H1 (cell line): ENCODE measurements around the gene GPBP1. TPM values are rescaled to one million over a fixed set of nuclear protein-coding genes. Genes with fewer than 3 reads are reported as not detected.

ENCODE experiments used
- CTCF ChIA-PET: fragments of 300-600 bp; sonication (Branson Sonifier 250); formaldehyde crosslinking; loops from one replicate; lab custom pipeline; 2021; ENCODE audit not compliant: partially characterized antibody; lab: Charles Lee
- POLR2A ChIA-PET: fragments of 300-600 bp; sonication (Branson Sonifier 250); formaldehyde crosslinking; loops from one replicate; lab custom pipeline; 2021; ENCODE audit warnings: inconsistent platforms; ENCODE audit not compliant: partially characterized antibody; lab: Charles Lee
- DNase-seq, 2 experiments: peaks; one replicate each; pipeline versions ENCODE4 v3.0.0 to v3.0.0-alpha.2; 2010 to 2022; ENCODE audit warnings: low spot score in 2 of 2, low read depth in 1 of 2, mixed read lengths in 1 of 2
- FAIRE-seq: peaks from 2 replicates; lab custom pipeline; 2011; peaks lifted over from hg19 to GRCh38; lab: Jason Lieb, UNC
- H2AFZ ChIP-seq: 2 replicates; pipeline ENCODE4 v1.8.1; 2012; ENCODE audit warnings: low read length, inconsistent platforms
- H2AK5ac ChIP-seq: 2 replicates; pipeline ENCODE4 v1.6.1; 2013; ENCODE audit warnings: low read depth, low read length
- H2BK120ac ChIP-seq: replicated peaks from 2 replicates; pipeline ENCODE3; 2013; ENCODE audit warnings: low read depth, low read length, inconsistent platforms
- H2BK12ac ChIP-seq: 2 replicates; pipeline ENCODE4 v1.6.1; 2013; ENCODE audit warnings: low read depth, low read length
- H2BK15ac ChIP-seq: 2 replicates; pipeline ENCODE4 v1.6.1; 2013; ENCODE audit warnings: low read length
- H2BK20ac ChIP-seq: 2 replicates; pipeline ENCODE4 v1.6.1; 2013; ENCODE audit warnings: low read length
- H2BK5ac ChIP-seq: 2 replicates; pipeline ENCODE4 v1.6.1; 2013; ENCODE audit warnings: low read depth, low read length
- H3K14ac ChIP-seq: 2 replicates; pipeline ENCODE4 v1.6.1; 2013; ENCODE audit warnings: inconsistent platforms; ENCODE audit not compliant: insufficient read length
- H3K18ac ChIP-seq: 2 replicates; pipeline ENCODE4 v1.6.1; 2013; ENCODE audit warnings: low read length; ENCODE audit errors: extremely low read depth
- H3K23ac ChIP-seq: 2 replicates; pipeline ENCODE4 v1.6.1; 2013; ENCODE audit warnings: inconsistent platforms; ENCODE audit not compliant: insufficient read length
- H3K23me2 ChIP-seq: 2 replicates; pipeline ENCODE4 v1.6.1; 2013; ENCODE audit warnings: low read depth, low read length
- H3K27ac ChIP-seq: 2 replicates; pipeline ENCODE4 v1.6.1; 2011; ENCODE audit warnings: low read depth, low read length, inconsistent platforms
- H3K27me3 ChIP-seq, 4 experiments: replicated peaks in 1 of 4; 1 replicate in 1 of 4; 2 replicates in 3 of 4; pipeline versions ENCODE4 v1.6.1 to v1.8.1; 2011 to 2013; ENCODE audit warnings: low read length in 3 of 4, mild to moderate bottlenecking in 3 of 4, inconsistent platforms in 2 of 4, mixed read lengths in 2 of 4, moderate library complexity in 1 of 4; ENCODE audit not compliant: control insufficient read depth in 3 of 4, insufficient read depth in 3 of 4; ENCODE audit errors: extremely low read depth in 1 of 4
- H3K36me3 ChIP-seq, 4 experiments: 2 replicates each; pipeline versions ENCODE4 v1.6.1 to v1.8.1; 2011 to 2013; ENCODE audit warnings: mild to moderate bottlenecking in 4 of 4, low read length in 3 of 4, moderate library complexity in 2 of 4, control low read depth in 1 of 4, inconsistent platforms in 1 of 4; ENCODE audit not compliant: insufficient read depth in 4 of 4, control insufficient read depth in 2 of 4
- H3K4ac ChIP-seq: replicated peaks from 2 replicates; pipeline ENCODE3; 2013; ENCODE audit warnings: low read length, low read depth, mixed read lengths, inconsistent platforms; ENCODE audit not compliant: insufficient read length
- H3K4me1 ChIP-seq, 4 experiments: replicated peaks in 1 of 4; 1 replicate in 1 of 4; 2 replicates in 3 of 4; pipeline versions ENCODE4 v1.6.1 to v1.8.1; 2011 to 2013; ENCODE audit warnings: low read length in 3 of 4, inconsistent platforms in 2 of 4, mixed read lengths in 1 of 4; ENCODE audit not compliant: insufficient read depth in 4 of 4, control insufficient read depth in 3 of 4
- H3K4me2 ChIP-seq, 2 experiments: 2 replicates each; pipeline versions ENCODE4 v1.6.1 to v1.8.1; 2011 to 2013; ENCODE audit warnings: low read depth in 2 of 2, low read length in 2 of 2, control low read depth in 1 of 2, inconsistent platforms in 1 of 2, mild to moderate bottlenecking in 1 of 2; ENCODE audit not compliant: insufficient read depth in 1 of 2
- H3K4me3 ChIP-seq, 4 experiments: fragments of 200-600, 300-600 bp in 1 of 4; sonication (generic), shearing (Covaris generic), sonication (Bioruptor Twin) in 1 of 4; 2 replicates each; pipeline versions ENCODE4 v1.5.1 to v1.8.1; 2011 to 2016; ENCODE audit warnings: low read length in 4 of 4, low read depth in 3 of 4, control low read depth in 2 of 4, inconsistent platforms in 2 of 4, mild to moderate bottlenecking in 2 of 4, mixed read lengths in 1 of 4, moderate library complexity in 1 of 4; ENCODE audit not compliant: insufficient read depth in 2 of 4; ENCODE audit errors: extremely low read depth in 1 of 4
- H3K56ac ChIP-seq: replicated peaks from 2 replicates; pipeline ENCODE3; 2013; ENCODE audit warnings: low read depth, mild to moderate bottlenecking, mixed read lengths, low read length, inconsistent platforms; ENCODE audit not compliant: insufficient read length
- H3K79me1 ChIP-seq: 2 replicates; pipeline ENCODE4 v1.6.1; 2013; ENCODE audit warnings: low read depth, low read length, control low read depth
- H3K79me2 ChIP-seq, 2 experiments: 2 replicates each; pipeline versions ENCODE4 v1.6.1 to v1.8.1; 2012 to 2013; ENCODE audit warnings: low read length in 2 of 2, mild to moderate bottlenecking in 2 of 2, inconsistent platforms in 1 of 2; ENCODE audit not compliant: insufficient read depth in 2 of 2, control insufficient read depth in 1 of 2
- H3K9ac ChIP-seq, 4 experiments: replicated peaks in 1 of 4; 1 replicate in 1 of 4; 2 replicates in 3 of 4; pipeline versions ENCODE4 v1.6.1 to v1.8.1; 2011 to 2013; ENCODE audit warnings: low read depth in 3 of 4, low read length in 3 of 4, control low read depth in 2 of 4, mild to moderate bottlenecking in 2 of 4, moderate library complexity in 2 of 4, inconsistent platforms in 1 of 4; ENCODE audit errors: extremely low read depth in 1 of 4
- H3K9me3 ChIP-seq, 2 experiments: 2 replicates each; pipeline versions ENCODE4 v1.6.1 to v1.8.1; 2012 to 2013; ENCODE audit warnings: mild to moderate bottlenecking in 2 of 2, moderate library complexity in 2 of 2, control low read depth in 1 of 2, inconsistent platforms in 1 of 2, low read depth in 1 of 2, low read length in 1 of 2, mixed read lengths in 1 of 2; ENCODE audit not compliant: insufficient read depth in 2 of 2
- H4K20me1 ChIP-seq, 2 experiments: replicated peaks in 1 of 2; 2 replicates each; pipeline versions ENCODE3 to v1.8.1; 2011 to 2013; ENCODE audit warnings: inconsistent platforms in 2 of 2, low read length in 2 of 2, mild to moderate bottlenecking in 1 of 2; ENCODE audit not compliant: insufficient read depth in 2 of 2, control insufficient read depth in 1 of 2
- H4K5ac ChIP-seq: 2 replicates; pipeline ENCODE4 v1.6.1; 2013; ENCODE audit warnings: low read length, low read depth, mixed read lengths, inconsistent platforms; ENCODE audit not compliant: insufficient read length
- H4K8ac ChIP-seq: 2 replicates; pipeline ENCODE4 v1.8.0; 2013; ENCODE audit warnings: mild to moderate bottlenecking, moderate library complexity, low read length, inconsistent platforms; ENCODE audit not compliant: insufficient read depth; ENCODE audit errors: extremely low read depth
- H4K91ac ChIP-seq: replicated peaks from 2 replicates; pipeline ENCODE3; 2013; ENCODE audit warnings: low read length, mixed read lengths, inconsistent platforms; ENCODE audit not compliant: insufficient read length
- JUN ChIP-seq: IDR thresholded peaks from 2 replicates; pipeline ENCODE4 v1.6.1; 2011; ENCODE audit warnings: low read depth, mild to moderate bottlenecking, improper control_type of control experiment, low read length
- PHF8 ChIP-seq: fragments of 200-600 bp; sonication (generic); conservative IDR thresholded peaks from 2 replicates; pipeline ENCODE4 v1.7.1; 2012; ENCODE audit warnings: low read depth, mild to moderate bottlenecking, inconsistent platforms, low read length, moderate library complexity
- RAD21 ChIP-seq, 2 experiments: IDR thresholded peaks in 1 of 2; conservative IDR thresholded peaks in 1 of 2; 2 replicates each; pipeline ENCODE4 v1.6.1; 2011; ENCODE audit warnings: low read depth in 2 of 2, low read length in 2 of 2, improper control_type of control experiment in 1 of 2, inconsistent platforms in 1 of 2, mild to moderate bottlenecking in 1 of 2, moderate library complexity in 1 of 2
- ZNF274 ChIP-seq: IDR thresholded peaks from 2 replicates; pipeline ENCODE4 v1.7.0; 2012; ENCODE audit warnings: low read length, borderline replicate concordance; ENCODE audit errors: extremely low read depth
- WGBS, 2 experiments: shearing (Covaris generic) in 1 of 2; methylation state at CpG; one replicate each; pipeline versions ENCODE4 v1.1.6 to v1.1.7; 2013 to 2015; ENCODE audit warnings: low lambda C conversion rate in 2 of 2, mixed read lengths in 2 of 2, inconsistent platforms in 1 of 2, low coverage in 1 of 2, missing lambda C conversion rate in 1 of 2; ENCODE audit not compliant: insufficient replicate concordance in 2 of 2, insufficient coverage in 1 of 2, insufficient read length in 1 of 2; ENCODE audit errors: extremely low coverage in 1 of 2, missing lambda C conversion rate in 1 of 2; 5-methylcytosine and 5-hydroxymethylcytosine counted together
- polyA plus RNA-seq, 7 experiments: library from polyadenylated mRNA; depleted of rRNA in 3 of 7; stranded (reverse) in 5 of 7; unstranded in 2 of 7; fragments of >200 nt in 5 of 7; fragments of 200-250 nt in 2 of 7; gene quantifications; 1 replicate in 5 of 7; 2 replicates in 1 of 7; 4 replicates in 1 of 7; pipeline versions ENCODE4 v1.2.1 to v1.2.3, GENCODE V29; 2011 to 2013; ENCODE audit warnings: missing spikeins in 2 of 7, mixed read lengths in 2 of 7
- total RNA-seq: library from RNA; stranded (reverse); fragmentation: NEBNext Ultra II Directional; extraction: Animal tissue kit (Norgen Biotek cat#: 25700); gene quantifications from 2 replicates; pipeline ENCODE4 v1.2.1, GENCODE V29; 2021
- TF ChIP-seq, protein P1 (sequence below), 3 experiments: IDR thresholded peaks; 1 replicate in 2 of 3; 2 replicates in 1 of 3; pipeline versions ENCODE4 v1.5.1 to v1.6.1; 2011; ENCODE audit warnings: low read length in 3 of 3, mild to moderate bottlenecking in 3 of 3, inconsistent platforms in 2 of 3, low read depth in 1 of 3, moderate library complexity in 1 of 3; ENCODE audit not compliant: insufficient read depth in 1 of 3; ENCODE audit errors: control extremely low read depth in 1 of 3

The GPBP1 gene
- total and polyA plus RNA-seq, 2 of the 8 experiments (the other 6 are each of a cell fraction or from before 2014, with no cell fraction given), result 29.2 to 108 TPM

DNA sequence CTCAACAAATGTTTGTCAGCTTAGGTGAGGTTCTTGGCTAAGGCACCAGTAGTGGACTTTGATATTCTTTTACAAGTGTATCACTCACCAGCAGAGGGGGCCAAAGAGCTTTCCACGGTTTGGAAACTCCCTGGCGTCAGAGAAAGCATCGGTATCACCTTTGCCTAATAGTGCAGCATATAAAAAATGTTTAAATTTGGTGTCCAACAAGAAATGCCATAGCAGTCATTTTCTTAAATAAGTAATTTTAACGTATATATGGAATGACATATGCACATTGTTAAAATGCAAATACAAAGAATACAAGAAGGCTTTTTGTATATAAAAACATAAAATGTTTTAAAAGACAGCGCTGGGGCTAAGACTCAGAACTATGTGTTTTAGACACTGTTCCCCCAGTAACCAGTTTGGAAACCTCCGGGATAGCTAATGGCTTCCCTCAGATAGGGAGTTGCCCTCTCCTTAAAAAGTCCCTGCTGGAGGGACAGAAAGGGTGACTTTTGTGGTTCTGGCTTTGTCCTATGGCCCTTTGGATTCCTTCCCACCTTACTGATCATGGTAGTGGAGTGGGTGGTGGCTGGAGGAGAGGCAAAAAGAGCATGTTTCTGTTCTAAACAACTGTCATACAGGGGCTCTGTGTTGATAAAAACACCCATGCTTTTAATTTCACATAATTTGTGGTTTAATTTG lies 124.6 kb downstream of the GPBP1 start:
- no peak overlapping the region for H3K4ac ChIP-seq
- no peak overlapping the region for H2BK5ac ChIP-seq
- H3K4me2 ChIP-seq, result no peak overlapping the region
- no peak overlapping the region for H2BK120ac ChIP-seq
- no peak overlapping the region for H2BK15ac ChIP-seq
- 35% methylated on average over 6 of the region's 6 CpGs; no CpG with 5 or more reads in 1 of the 2 experiments for WGBS, 2 experiments
- H3K79me1 ChIP-seq, result no peaks in the 10 kb centered on the region
- DNase-seq, result peak in 1 of 2 experiments; percentile 88
- no peak overlapping the region for H2BK12ac ChIP-seq
- H2AFZ ChIP-seq, result peak overlapping the region; percentile 23; the same call in 1 of the 2 replicates
- H3K23me2 ChIP-seq, result no peaks in the 10 kb centered on the region
- no peak overlapping the region for H3K56ac ChIP-seq
- H3K27ac ChIP-seq, result no peak overlapping the region
- H3K14ac ChIP-seq, result no peak overlapping the region
- H3K23ac ChIP-seq, result no peak overlapping the region
- no peaks in the 10 kb centered on the region for H3K36me3 ChIP-seq
- H4K5ac ChIP-seq, result no peak overlapping the region
- ChIA-PET POLR2A (no interaction called here), CTCF (interaction anchor here (0.6 to 3.7 kb wide), 51 partner anchors 8 to 1825 kb away, joined by 3 to 25 read pairs (median 3); no protein-coding TSS in a partner anchor)
- TF ChIP-seq ZNF274 (no peak), RAD21 (IDR thresholded peaks at IDR 0.05 in 1 of 2, conservative IDR thresholded peaks at IDR 0.05 in 1 of 2; ENCODE audit: low read depth in 2 of 2, low read length in 2 of 2) (peak; percentile 85 to 87), JUN (no peak), PHF8 (no peak)
- TF ChIP-seq, protein P1, sequence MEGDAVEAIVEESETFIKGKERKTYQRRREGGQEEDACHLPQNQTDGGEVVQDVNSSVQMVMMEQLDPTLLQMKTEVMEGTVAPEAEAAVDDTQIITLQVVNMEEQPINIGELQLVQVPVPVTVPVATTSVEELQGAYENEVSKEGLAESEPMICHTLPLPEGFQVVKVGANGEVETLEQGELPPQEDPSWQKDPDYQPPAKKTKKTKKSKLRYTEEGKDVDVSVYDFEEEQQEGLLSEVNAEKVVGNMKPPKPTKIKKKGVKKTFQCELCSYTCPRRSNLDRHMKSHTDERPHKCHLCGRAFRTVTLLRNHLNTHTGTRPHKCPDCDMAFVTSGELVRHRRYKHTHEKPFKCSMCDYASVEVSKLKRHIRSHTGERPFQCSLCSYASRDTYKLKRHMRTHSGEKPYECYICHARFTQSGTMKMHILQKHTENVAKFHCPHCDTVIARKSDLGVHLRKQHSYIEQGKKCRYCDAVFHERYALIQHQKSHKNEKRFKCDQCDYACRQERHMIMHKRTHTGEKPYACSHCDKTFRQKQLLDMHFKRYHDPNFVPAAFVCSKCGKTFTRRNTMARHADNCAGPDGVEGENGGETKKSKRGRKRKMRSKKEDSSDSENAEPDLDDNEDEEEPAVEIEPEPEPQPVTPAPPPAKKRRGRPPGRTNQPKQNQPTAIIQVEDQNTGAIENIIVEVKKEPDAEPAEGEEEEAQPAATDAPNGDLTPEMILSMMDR (IDR thresholded peaks at IDR 0.05; ENCODE audit: control extremely low read depth in 1 of 3, insufficient read depth in 1 of 3, low read depth in 1 of 3, low read length in 3 of 3), result peak; percentile 16 to 80 (median 76)
- H4K8ac ChIP-seq, result no peak overlapping the region
- H3K4me3 ChIP-seq, result no peak overlapping the region
- no peak overlapping the region for H2AK5ac ChIP-seq
- peaks cover 0 to 10% (median 5%) of the 10 kb centered on the region in 4 experiments; a peak in 3 of 7 replicates for H3K4me1 ChIP-seq
- no peak overlapping the region for H3K9ac ChIP-seq
- FAIRE-seq, result peak; percentile 89
- no peaks in the 10 kb centered on the region for H4K20me1 ChIP-seq
- no peaks in the 10 kb centered on the region for H3K9me3 ChIP-seq
- H3K18ac ChIP-seq, result no peak overlapping the region
- H3K79me2 ChIP-seq, result no peaks in the 10 kb centered on the region
- no peak overlapping the region for H4K91ac ChIP-seq
- no peak overlapping the region for H2BK20ac ChIP-seq
- no peaks in the 10 kb centered on the region for H3K27me3 ChIP-seq
